ENCODE data around the gene AGPAT2.

GRCh38 chr9:136695435-136695895 is 8.2 kb upstream of the AGPAT2 start:
- TF ChIP-seq POLR2AphosphoS5 (IDR thresholded peaks at IDR 0.05; ENCODE audit: low read depth, low read length) (no peak), TEAD4 (IDR thresholded peaks at IDR 0.05; ENCODE audit: borderline replicate concordance, insufficient read depth) (no peak), CTCF (IDR thresholded peaks at IDR 0.05) (no peak), TAF1 (IDR thresholded peaks at IDR 0.05; ENCODE audit: borderline replicate concordance, low read depth, low read length) (no peak), RAD21 (IDR thresholded peaks at IDR 0.05; ENCODE audit: low read length) (no peak)
